IMR-90 (cell line): ENCODE data around the gene TRAPPC12. TPM values are rescaled to one million over a fixed set of nuclear protein-coding genes. Genes with fewer than 3 reads are reported as not detected.

Experiments
- ATAC-seq: fragments of 200-7000 bp; cut with Tn5 transposase; 2 replicates; pipeline ENCODE4 v1.9.1; 2020; ENCODE audit warnings: low read depth, mild to moderate bottlenecking, moderate library complexity
- BruUV-seq: library from RNA; stranded (reverse); fragments of 400-500 nt; replicated peaks from 2 replicates; lab custom pipeline; 2021; lab: Mats Ljungman, UMichigan
- CTCF ChIA-PET: fragments of 300-600 bp; formaldehyde crosslinking; extraction: SDS; loops from one replicate; lab custom pipeline; 2021; ENCODE audit warnings: antibody characterized with exemption; lab: Yijun Ruan, JAX
- POLR2A ChIA-PET: fragments of 300-600 bp; sonication (Branson Sonifier 250); formaldehyde crosslinking; loops from one replicate; lab custom pipeline; 2022; ENCODE audit warnings: antibody characterized with exemption; ENCODE audit not compliant: unreplicated experiment; lab: Charles Lee
- DNase-seq: peaks from one replicate; pipeline ENCODE4 v3.0.0; 2013
- H2AFZ ChIP-seq: replicated peaks from 2 replicates; pipeline ENCODE3; 2013; ENCODE audit warnings: low read length, mild to moderate bottlenecking; ENCODE audit not compliant: poor library complexity
- H2AK5ac ChIP-seq: 2 replicates; pipeline ENCODE4 v1.6.1; 2013; ENCODE audit warnings: low read depth, low read length, inconsistent platforms
- H2AK9ac ChIP-seq: replicated peaks from 2 replicates; pipeline ENCODE3; 2013; ENCODE audit warnings: mild to moderate bottlenecking, low read depth, low read length, moderate library complexity; ENCODE audit not compliant: poor library complexity
- H2BK120ac ChIP-seq: 2 replicates; pipeline ENCODE4 v1.6.1; 2013; ENCODE audit warnings: low read depth, low read length, inconsistent platforms
- H2BK15ac ChIP-seq: 3 replicates; pipeline ENCODE4 v1.6.1; 2013; ENCODE audit warnings: low read depth, low read length, inconsistent platforms
- H2BK20ac ChIP-seq: 2 replicates; pipeline ENCODE4 v1.6.1; 2013; ENCODE audit warnings: low read depth, mild to moderate bottlenecking, inconsistent platforms, low read length, moderate library complexity
- H2BK5ac ChIP-seq: 2 replicates; pipeline ENCODE4 v1.6.1; 2013; ENCODE audit warnings: mild to moderate bottlenecking, low read depth, low read length, inconsistent platforms; ENCODE audit not compliant: poor library complexity, severe bottlenecking
- H3K14ac ChIP-seq: replicated peaks from 2 replicates; pipeline ENCODE4 v1.6.1; 2013; ENCODE audit warnings: low read depth, low read length, inconsistent platforms
- H3K18ac ChIP-seq: 2 replicates; pipeline ENCODE4 v1.6.1; 2013; ENCODE audit warnings: low read depth, low read length, control low read depth
- H3K23ac ChIP-seq: 2 replicates; pipeline ENCODE4 v1.6.1; 2013; ENCODE audit warnings: low read depth, low read length, inconsistent platforms
- H3K27ac ChIP-seq: 2 replicates; pipeline ENCODE4 v1.5.1; 2013; ENCODE audit warnings: mild to moderate bottlenecking, control low read depth, low read length; ENCODE audit not compliant: insufficient read depth
- H3K27me3 ChIP-seq: 2 replicates; pipeline ENCODE4 v1.6.1; 2013; ENCODE audit warnings: low read length; ENCODE audit not compliant: control insufficient read depth, insufficient read depth
- H3K36me3 ChIP-seq: 2 replicates; pipeline ENCODE4 v1.6.1; 2013; ENCODE audit warnings: low read length, mixed read lengths; ENCODE audit not compliant: control insufficient read depth, insufficient read depth
- H3K4ac ChIP-seq: 2 replicates; pipeline ENCODE4 v1.6.1; 2013; ENCODE audit warnings: low read depth, low read length, inconsistent platforms
- H3K4me1 ChIP-seq: 2 replicates; pipeline ENCODE4 v1.6.1; 2013; ENCODE audit warnings: low read length, mixed read lengths; ENCODE audit not compliant: control insufficient read depth, insufficient read depth
- H3K4me2 ChIP-seq: 2 replicates; pipeline ENCODE4 v1.6.1; 2013; ENCODE audit warnings: low read depth, mild to moderate bottlenecking, control low read depth, low read length, moderate library complexity
- H3K4me3 ChIP-seq: 2 replicates; pipeline ENCODE4 v1.5.1; 2013; ENCODE audit warnings: low read depth, mild to moderate bottlenecking, control low read depth, low read length, moderate library complexity; ENCODE audit not compliant: insufficient read depth
- H3K56ac ChIP-seq: 2 replicates; pipeline ENCODE4 v1.6.1; 2013; ENCODE audit warnings: low read length, inconsistent platforms; ENCODE audit not compliant: insufficient read depth; ENCODE audit errors: extremely low read depth
- H3K79me1 ChIP-seq, 2 experiments: 2 replicates each; pipeline ENCODE4 v1.6.1; 2013; ENCODE audit warnings: low read length in 2 of 2, inconsistent platforms in 1 of 2, low read depth in 1 of 2
- H3K9ac ChIP-seq: 2 replicates; pipeline ENCODE4 v1.6.1; 2013; ENCODE audit warnings: low read depth, low read length, control low read depth
- H3K9me1 ChIP-seq: 2 replicates; pipeline ENCODE4 v1.6.1; 2013; ENCODE audit warnings: low read length, inconsistent platforms; ENCODE audit not compliant: insufficient read depth
- H3K9me3 ChIP-seq: 2 replicates; pipeline ENCODE4 v1.6.1; 2013; ENCODE audit warnings: low read length; ENCODE audit not compliant: control insufficient read depth, insufficient read depth
- H4K20me1 ChIP-seq: 2 replicates; pipeline ENCODE4 v1.6.1; 2013; ENCODE audit warnings: low read length, inconsistent platforms; ENCODE audit not compliant: insufficient read depth
- H4K5ac ChIP-seq: 2 replicates; pipeline ENCODE4 v1.6.1; 2013; ENCODE audit warnings: mild to moderate bottlenecking, low read depth, low read length, control low read depth
- H4K8ac ChIP-seq, 2 experiments: 2 replicates each; pipeline ENCODE4 v1.6.1; 2013; ENCODE audit warnings: low read depth in 2 of 2, low read length in 2 of 2, control low read depth in 1 of 2, inconsistent platforms in 1 of 2
- H4K91ac ChIP-seq: 2 replicates; pipeline ENCODE4 v1.6.1; 2013; ENCODE audit warnings: low read depth, low read length, inconsistent platforms; ENCODE audit not compliant: insufficient read depth
- CHD1 ChIP-seq: IDR thresholded peaks from 2 replicates; pipeline ENCODE4 v1.6.1; 2012; ENCODE audit warnings: low read depth, low read length, improper control_type of control experiment
- MAFK ChIP-seq: IDR thresholded peaks from 2 replicates; pipeline ENCODE4 v1.6.1; 2012; ENCODE audit warnings: low read depth, low read length, improper control_type of control experiment
- MAZ ChIP-seq: IDR thresholded peaks from 2 replicates; pipeline ENCODE4 v1.6.1; 2012; ENCODE audit warnings: low read depth, mild to moderate bottlenecking, low read length, improper control_type of control experiment, moderate library complexity, borderline replicate concordance
- SMC3 ChIP-seq: fragments of 150-350 bp; IDR thresholded peaks from 2 replicates; pipeline ENCODE4 v1.6.1; 2016; ENCODE audit warnings: low read depth, mild to moderate bottlenecking, antibody characterized with exemption, low read length, moderate library complexity
- WGBS, 2 experiments: methylation state at CpG; one replicate each; pipeline versions ENCODE4 v1.1.5 to v1.1.7; 2013; ENCODE audit warnings: missing lambda C conversion rate in 2 of 2; ENCODE audit not compliant: insufficient read length in 1 of 2; ENCODE audit errors: extremely low coverage in 2 of 2; 5-methylcytosine and 5-hydroxymethylcytosine counted together
- dilution Hi-C: fragments of 300-500 bp; cut with HindIII; formaldehyde crosslinking; loops from one replicate; pipeline ENCODE4 v1.14.3; 2018; ENCODE audit warnings: low sequenced_read_pairs; ENCODE audit not compliant: unreplicated experiment
- in situ Hi-C: fragments of 300-500 bp; cut with MboI; formaldehyde crosslinking; loops from 3 replicates; pipeline ENCODE4 v1.14.3; 2019; ENCODE audit warnings: low sequenced_read_pairs, inconsistent platforms, mixed read lengths
- intact Hi-C: fragments of 100-400 bp; cut with micrococcal nuclease; formaldehyde crosslinking; loops from 2 replicates; pipeline ENCODE4 v1.10.0; 2022
- polyA plus RNA-seq, 3 experiments: library from polyadenylated mRNA; depleted of rRNA; stranded (reverse); fragments of >200 nt; gene quantifications; 2 replicates each; pipeline ENCODE4 v1.2.3, GENCODE V29; 2012; ENCODE audit warnings: low replicate concordance in 1 of 3
- total RNA-seq: library from RNA; depleted of rRNA; stranded (reverse); fragments of >200 nt; gene quantifications from 2 replicates; pipeline ENCODE4 v1.2.3, GENCODE V29; 2012; rRNA removed
- TF ChIP-seq, protein P1 (sequence below): fragments of 150-350 bp; IDR thresholded peaks from 2 replicates; pipeline ENCODE4 v1.6.1; 2016; ENCODE audit warnings: low read depth, mild to moderate bottlenecking, low read length, moderate library complexity, borderline replicate concordance

Gene TRAPPC12
- total and polyA plus RNA-seq, 2 of the 4 experiments (the other 2 are of a cell fraction): 25.8 to 69.9 TPM

DNA sequence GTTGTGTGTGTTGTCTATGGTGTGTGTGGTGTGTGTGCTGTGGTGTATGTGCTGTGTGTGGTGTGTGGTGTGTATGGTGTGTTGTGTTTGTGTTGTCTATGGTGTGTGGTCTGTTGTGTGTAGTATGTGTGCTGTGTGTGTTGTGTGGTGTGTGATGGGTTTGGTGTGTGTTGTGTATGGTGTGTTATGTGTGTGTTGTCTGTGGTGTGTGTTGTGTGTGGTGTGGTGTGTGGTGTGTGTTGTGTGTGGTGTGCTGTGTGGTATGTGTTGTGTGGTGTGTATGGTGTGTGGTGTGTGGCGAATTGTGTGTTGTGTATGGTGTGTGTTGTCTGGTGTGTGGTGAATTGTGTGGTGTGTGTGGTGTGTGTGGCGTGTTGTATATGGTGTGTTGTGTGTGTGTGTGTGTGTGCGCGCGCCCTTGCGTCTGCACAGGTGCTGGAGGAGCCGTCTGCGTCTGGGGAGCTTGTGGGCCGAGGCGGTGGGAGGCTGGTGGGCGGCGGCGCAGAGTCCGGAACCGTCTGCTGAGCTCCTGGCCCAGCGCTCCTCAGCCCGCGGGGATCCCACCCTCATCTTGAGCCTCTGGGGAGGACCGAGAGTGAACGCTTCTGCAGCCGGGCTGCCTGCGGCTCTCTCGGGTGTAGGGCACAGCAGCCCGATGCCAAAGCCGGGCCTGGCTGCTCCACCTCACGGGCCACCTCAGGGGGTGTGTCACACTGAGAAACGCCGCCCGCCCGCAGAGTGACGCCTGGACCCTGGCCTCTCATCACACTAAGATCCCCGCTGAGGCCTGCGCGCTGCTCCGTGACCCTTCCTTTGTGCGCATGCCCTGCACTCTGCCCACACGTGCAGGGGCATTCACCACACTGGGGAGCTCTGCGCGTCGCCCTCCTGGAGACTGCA lies 148.6 kb downstream of the TRAPPC12 start:
- H3K9me3 ChIP-seq: no peaks in the 10 kb centered on the region
- no peak for DNase-seq
- intact Hi-C loops: no loop called here
- no peak overlapping the region for H4K8ac ChIP-seq
- peaks cover 14% of the 10 kb centered on the region for H3K9me1 ChIP-seq
- peaks cover 8% of the 10 kb centered on the region for H3K4me1 ChIP-seq
- H2AK9ac ChIP-seq: no peak overlapping the region
- no peak overlapping the region for H3K4me3 ChIP-seq
- H3K27me3 ChIP-seq: no peaks in the 10 kb centered on the region
- dilution Hi-C loops: no loop called here
- no peak for ATAC-seq
- H3K4ac ChIP-seq: peak overlapping the region; percentile 60
- no peak overlapping the region for H3K9ac ChIP-seq
- H2BK120ac ChIP-seq: no peak overlapping the region
- TF ChIP-seq CHD1 (no peak), MAZ (no peak), MAFK (no peak), SMC3 (no peak)
- TF ChIP-seq, protein P1, sequence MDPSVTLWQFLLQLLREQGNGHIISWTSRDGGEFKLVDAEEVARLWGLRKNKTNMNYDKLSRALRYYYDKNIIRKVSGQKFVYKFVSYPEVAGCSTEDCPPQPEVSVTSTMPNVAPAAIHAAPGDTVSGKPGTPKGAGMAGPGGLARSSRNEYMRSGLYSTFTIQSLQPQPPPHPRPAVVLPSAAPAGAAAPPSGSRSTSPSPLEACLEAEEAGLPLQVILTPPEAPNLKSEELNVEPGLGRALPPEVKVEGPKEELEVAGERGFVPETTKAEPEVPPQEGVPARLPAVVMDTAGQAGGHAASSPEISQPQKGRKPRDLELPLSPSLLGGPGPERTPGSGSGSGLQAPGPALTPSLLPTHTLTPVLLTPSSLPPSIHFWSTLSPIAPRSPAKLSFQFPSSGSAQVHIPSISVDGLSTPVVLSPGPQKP: no peak
- H2BK20ac ChIP-seq: no peak overlapping the region
- H2BK5ac ChIP-seq: peak overlapping the region; percentile 88
- peak overlapping the region; percentile 12; the same call in 1 of the 3 replicates for H2BK15ac ChIP-seq
- CTCF ChIA-PET: interaction anchor here (0.5 kb wide), 1 partner anchor 124 kb away, joined by 4 read pairs; no protein-coding TSS in a partner anchor
- POLR2A ChIA-PET: no interaction called here
- peak overlapping the region; percentile 4 for H2AFZ ChIP-seq
- WGBS, 2 experiments: 82% methylated on average over 20 of the region's 40 CpGs; no CpG with 5 or more reads in 1 of the 2 experiments
- peaks cover 0 to 7% of the 10 kb centered on the region in 2 experiments; a peak in 1 of 4 replicates for H3K79me1 ChIP-seq
- H3K23ac ChIP-seq: peak overlapping the region; percentile 72
- H3K4me2 ChIP-seq: no peak overlapping the region
- H3K14ac ChIP-seq: no peak overlapping the region
- H4K5ac ChIP-seq: no peak overlapping the region
- H3K27ac ChIP-seq: no peak overlapping the region
- BruUV-seq: no TSS peak
- no peak overlapping the region for H3K56ac ChIP-seq
- in situ Hi-C loops: no loop called here
- H3K36me3 ChIP-seq: no peaks in the 10 kb centered on the region
- H4K91ac ChIP-seq: peak overlapping the region; percentile 18; the same call in 1 of the 2 replicates
- peak overlapping the region; percentile 96; the same call in 1 of the 2 replicates for H2AK5ac ChIP-seq
- no peak overlapping the region for H3K18ac ChIP-seq
- H4K20me1 ChIP-seq: no peaks in the 10 kb centered on the region

Other genes starting within 250 kb of the TRAPPC12 start
- 56.9 and 67.4 TPM in 2 replicates for gene EIPR1, start 1.9 kb upstream of the TRAPPC12 start, total RNA-seq
- gene EIPR1, start 1.9 kb upstream of the TRAPPC12 start, polyA plus RNA-seq (2012; rRNA removed): 44.9 and 46.5 TPM in 2 replicates
- gene ADI1, start 139.8 kb downstream of the TRAPPC12 start, total RNA-seq: 43.2 and 49.7 TPM in 2 replicates
- 40.7 and 46.0 TPM in 2 replicates for gene ADI1, start 139.8 kb downstream of the TRAPPC12 start, polyA plus RNA-seq (2012; rRNA removed)
- 23.7 and 38.3 TPM in 2 replicates for gene RNASEH1, start 178.6 kb downstream of the TRAPPC12 start, total RNA-seq
- 21.7 and 23.5 TPM in 2 replicates for gene RNASEH1, start 178.6 kb downstream of the TRAPPC12 start, polyA plus RNA-seq (2012; rRNA removed)
- gene RPS7, start 195.6 kb downstream of the TRAPPC12 start, total RNA-seq: 3,111 and 3,387 TPM in 2 replicates
- 1,199 and 1,260 TPM in 2 replicates for gene RPS7, start 195.6 kb downstream of the TRAPPC12 start, polyA plus RNA-seq (2012; rRNA removed)
- gene COLEC11, start 215.4 kb downstream of the TRAPPC12 start, total RNA-seq: under 0.01 and 0.28 TPM in 2 replicates
- gene COLEC11, start 215.4 kb downstream of the TRAPPC12 start, polyA plus RNA-seq (2012; rRNA removed): 0.24 and 0.55 TPM in 2 replicates